GM23338 (cell line): Measurements from ENCODE around the gene CKB. TPM values are rescaled to one million over a fixed set of nuclear protein-coding genes. Genes with fewer than 3 reads are reported as not detected.

Experiments used
- CREB1 ChIP-seq: fragments of 250-450 bp; sonication (Bioruptor Pico); IDR thresholded peaks from 2 replicates; pipeline ENCODE4 v1.5.0; 2020; ENCODE audit warnings: low read depth, mild to moderate bottlenecking, moderate library complexity
- EZH2 ChIP-seq: fragments of 200-600 bp; sonication (generic); IDR thresholded peaks from one replicate; pipeline ENCODE4 v1.8.0; 2017; ENCODE audit warnings: antibody characterized with exemption, mild to moderate bottlenecking, low read depth; ENCODE audit not compliant: unreplicated experiment
- EZH2phosphoT487 ChIP-seq: fragments of 200-600 bp; sonication (generic); IDR thresholded peaks from one replicate; pipeline ENCODE4 v1.8.1; 2018; ENCODE audit warnings: antibody characterized with exemption; ENCODE audit not compliant: unreplicated experiment
- JUNB ChIP-seq: IDR thresholded peaks from one replicate; pipeline ENCODE4 v1.6.1; 2016; ENCODE audit warnings: antibody characterized with exemption; ENCODE audit not compliant: unreplicated experiment
- NANOG ChIP-seq: IDR thresholded peaks from 2 replicates; pipeline ENCODE4 v1.6.1; 2016; ENCODE audit warnings: antibody characterized with exemption, borderline replicate concordance
- POLR2AphosphoS5 ChIP-seq: IDR thresholded peaks from 2 replicates; pipeline ENCODE4 v1.6.1; 2016; ENCODE audit warnings: antibody characterized with exemption, low read depth
- STAT1 ChIP-seq: IDR thresholded peaks from one replicate; pipeline ENCODE4 v1.6.1; 2016; ENCODE audit warnings: antibody characterized with exemption; ENCODE audit not compliant: unreplicated experiment
- ZNF114 ChIP-seq: fragments of 250-450 bp; sonication (Bioruptor Pico); IDR thresholded peaks from 2 replicates; pipeline ENCODE4 v1.5.0; 2020; ENCODE audit warnings: mild to moderate bottlenecking, moderate library complexity
- ZNF331 ChIP-seq: fragments of 250-450 bp; sonication (Bioruptor Pico); IDR thresholded peaks from 2 replicates; pipeline ENCODE4 v1.5.0; 2020; ENCODE audit warnings: low read depth, mild to moderate bottlenecking, moderate library complexity
- polyA plus RNA-seq: library from polyadenylated mRNA; unstranded; fragments of >200 nt; fragmentation: Nextera tagmentation; extraction: Ambion mirVana; gene quantifications from 2 replicates; pipeline ENCODE4 v1.2.1, GENCODE V29; 2016
- total RNA-seq: library from RNA; depleted of rRNA; stranded (reverse); fragments of >200 nt; shearing (Covaris generic); gene quantifications from 2 replicates; pipeline ENCODE4 v1.2.3, GENCODE V29; 2014
- TF ChIP-seq, protein P1 (sequence below), 2 experiments: fragments of 200-600 bp in 1 of 2; sonication (generic) in 1 of 2; conservative IDR thresholded peaks; 2 replicates each; pipeline versions ENCODE4 v1.5.1 to v1.6.1; 2016 to 2017; ENCODE audit warnings: antibody characterized with exemption in 2 of 2, low read depth in 2 of 2, mild to moderate bottlenecking in 2 of 2, moderate library complexity in 1 of 2
- TF ChIP-seq, protein P2 (sequence below): IDR thresholded peaks from one replicate; pipeline ENCODE4 v1.6.1; 2018; ENCODE audit warnings: antibody characterized with exemption; ENCODE audit not compliant: unreplicated experiment
- TF ChIP-seq, protein P3 (sequence below): IDR thresholded peaks from 2 replicates; pipeline ENCODE4 v1.6.1; 2016; ENCODE audit warnings: antibody characterized with exemption

CKB gene
- total and polyA plus RNA-seq, 2 experiments from 2014 or later, result 604 to 852 TPM

DNA sequence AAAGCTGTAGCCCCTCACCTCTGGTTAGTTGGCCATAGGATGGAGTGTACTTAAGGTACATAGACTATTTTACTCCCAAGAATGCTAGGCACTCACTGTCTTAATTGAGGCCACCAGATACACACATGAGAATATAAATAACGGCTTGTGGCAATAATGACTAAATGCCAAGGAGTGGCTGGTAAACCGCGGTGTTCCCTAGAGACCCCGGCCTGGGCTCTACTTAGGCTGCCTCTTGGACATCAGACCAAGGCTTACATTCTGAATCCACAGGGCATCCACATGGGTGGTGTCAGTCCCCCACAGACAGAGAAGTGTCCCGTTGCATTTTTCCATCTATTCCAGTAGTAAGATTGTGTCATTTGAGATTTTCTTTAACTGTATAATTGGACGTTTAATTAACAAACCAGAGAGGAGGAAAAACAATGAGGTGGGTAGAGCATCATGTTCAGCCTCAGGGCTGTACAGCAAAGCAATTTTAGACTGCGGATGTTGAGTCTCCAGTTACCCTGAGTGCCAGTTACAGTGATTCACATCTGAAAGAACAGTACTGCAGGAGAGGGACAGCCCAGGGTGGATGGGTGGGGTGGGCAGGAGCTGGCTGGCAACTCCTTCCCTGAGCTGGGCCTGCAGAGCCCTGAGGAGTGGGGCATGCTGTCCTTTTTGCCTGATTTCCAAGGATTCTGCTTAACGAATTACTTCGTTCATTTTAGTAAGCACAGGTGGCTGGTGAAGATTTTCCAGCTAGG, 20.5 kb downstream of the CKB start (continued):
- TF ChIP-seq ZNF331 (no peak), CREB1 (CRISPR knock-in tag) (no peak), NANOG (no peak), STAT1 (no peak), EZH2 (no peak), ZNF114 (CRISPR knock-in tag) (no peak), POLR2AphosphoS5 (no peak), JUNB (no peak), EZH2phosphoT487 (no peak)
- TF ChIP-seq, protein P1, sequence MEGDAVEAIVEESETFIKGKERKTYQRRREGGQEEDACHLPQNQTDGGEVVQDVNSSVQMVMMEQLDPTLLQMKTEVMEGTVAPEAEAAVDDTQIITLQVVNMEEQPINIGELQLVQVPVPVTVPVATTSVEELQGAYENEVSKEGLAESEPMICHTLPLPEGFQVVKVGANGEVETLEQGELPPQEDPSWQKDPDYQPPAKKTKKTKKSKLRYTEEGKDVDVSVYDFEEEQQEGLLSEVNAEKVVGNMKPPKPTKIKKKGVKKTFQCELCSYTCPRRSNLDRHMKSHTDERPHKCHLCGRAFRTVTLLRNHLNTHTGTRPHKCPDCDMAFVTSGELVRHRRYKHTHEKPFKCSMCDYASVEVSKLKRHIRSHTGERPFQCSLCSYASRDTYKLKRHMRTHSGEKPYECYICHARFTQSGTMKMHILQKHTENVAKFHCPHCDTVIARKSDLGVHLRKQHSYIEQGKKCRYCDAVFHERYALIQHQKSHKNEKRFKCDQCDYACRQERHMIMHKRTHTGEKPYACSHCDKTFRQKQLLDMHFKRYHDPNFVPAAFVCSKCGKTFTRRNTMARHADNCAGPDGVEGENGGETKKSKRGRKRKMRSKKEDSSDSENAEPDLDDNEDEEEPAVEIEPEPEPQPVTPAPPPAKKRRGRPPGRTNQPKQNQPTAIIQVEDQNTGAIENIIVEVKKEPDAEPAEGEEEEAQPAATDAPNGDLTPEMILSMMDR (conservative IDR thresholded peaks at IDR 0.05; ENCODE audit: low read depth in 2 of 2), result no peak
- TF ChIP-seq, protein P2, sequence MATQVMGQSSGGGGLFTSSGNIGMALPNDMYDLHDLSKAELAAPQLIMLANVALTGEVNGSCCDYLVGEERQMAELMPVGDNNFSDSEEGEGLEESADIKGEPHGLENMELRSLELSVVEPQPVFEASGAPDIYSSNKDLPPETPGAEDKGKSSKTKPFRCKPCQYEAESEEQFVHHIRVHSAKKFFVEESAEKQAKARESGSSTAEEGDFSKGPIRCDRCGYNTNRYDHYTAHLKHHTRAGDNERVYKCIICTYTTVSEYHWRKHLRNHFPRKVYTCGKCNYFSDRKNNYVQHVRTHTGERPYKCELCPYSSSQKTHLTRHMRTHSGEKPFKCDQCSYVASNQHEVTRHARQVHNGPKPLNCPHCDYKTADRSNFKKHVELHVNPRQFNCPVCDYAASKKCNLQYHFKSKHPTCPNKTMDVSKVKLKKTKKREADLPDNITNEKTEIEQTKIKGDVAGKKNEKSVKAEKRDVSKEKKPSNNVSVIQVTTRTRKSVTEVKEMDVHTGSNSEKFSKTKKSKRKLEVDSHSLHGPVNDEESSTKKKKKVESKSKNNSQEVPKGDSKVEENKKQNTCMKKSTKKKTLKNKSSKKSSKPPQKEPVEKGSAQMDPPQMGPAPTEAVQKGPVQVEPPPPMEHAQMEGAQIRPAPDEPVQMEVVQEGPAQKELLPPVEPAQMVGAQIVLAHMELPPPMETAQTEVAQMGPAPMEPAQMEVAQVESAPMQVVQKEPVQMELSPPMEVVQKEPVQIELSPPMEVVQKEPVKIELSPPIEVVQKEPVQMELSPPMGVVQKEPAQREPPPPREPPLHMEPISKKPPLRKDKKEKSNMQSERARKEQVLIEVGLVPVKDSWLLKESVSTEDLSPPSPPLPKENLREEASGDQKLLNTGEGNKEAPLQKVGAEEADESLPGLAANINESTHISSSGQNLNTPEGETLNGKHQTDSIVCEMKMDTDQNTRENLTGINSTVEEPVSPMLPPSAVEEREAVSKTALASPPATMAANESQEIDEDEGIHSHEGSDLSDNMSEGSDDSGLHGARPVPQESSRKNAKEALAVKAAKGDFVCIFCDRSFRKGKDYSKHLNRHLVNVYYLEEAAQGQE, result no peak
- TF ChIP-seq, protein P3, sequence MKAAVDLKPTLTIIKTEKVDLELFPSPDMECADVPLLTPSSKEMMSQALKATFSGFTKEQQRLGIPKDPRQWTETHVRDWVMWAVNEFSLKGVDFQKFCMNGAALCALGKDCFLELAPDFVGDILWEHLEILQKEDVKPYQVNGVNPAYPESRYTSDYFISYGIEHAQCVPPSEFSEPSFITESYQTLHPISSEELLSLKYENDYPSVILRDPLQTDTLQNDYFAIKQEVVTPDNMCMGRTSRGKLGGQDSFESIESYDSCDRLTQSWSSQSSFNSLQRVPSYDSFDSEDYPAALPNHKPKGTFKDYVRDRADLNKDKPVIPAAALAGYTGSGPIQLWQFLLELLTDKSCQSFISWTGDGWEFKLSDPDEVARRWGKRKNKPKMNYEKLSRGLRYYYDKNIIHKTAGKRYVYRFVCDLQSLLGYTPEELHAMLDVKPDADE, result no peak
